ENCODE measurements around the gene SPRY4. TPM values are rescaled to one million over a fixed set of nuclear protein-coding genes. Genes with fewer than 3 reads are reported as not detected.
"Not testable (repeated sequence)": the region's sequence is repeated elsewhere in the genome, so short reads cannot be mapped to it uniquely, and the experiment has no call there.

SPRY4 gene
- total RNA-seq, 4 donors from 2014 or later = 15.4 to 29.0 (median 24.5) TPM

DNA sequence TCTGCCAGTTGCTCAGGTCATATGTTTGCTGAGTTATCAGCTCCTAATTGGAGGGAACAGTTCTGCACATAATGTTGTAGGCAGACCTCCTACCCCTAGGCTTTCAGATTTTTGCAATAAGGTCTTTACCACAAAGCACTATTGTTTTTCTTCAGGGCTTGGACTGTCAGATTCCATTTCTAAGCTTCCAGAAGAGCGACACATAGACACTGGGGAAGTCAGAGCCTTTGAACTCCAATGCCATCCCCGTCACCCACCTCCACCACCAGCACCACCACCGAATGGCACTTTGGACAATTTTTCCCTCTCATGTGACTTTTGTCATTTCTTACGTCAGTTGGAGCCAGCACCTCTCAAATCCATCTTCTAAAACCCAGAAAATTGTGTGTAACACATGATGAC lies 28.3 kb upstream of the SPRY4 start:
- H3K36me3 ChIP-seq = no peaks in the 10 kb centered on the region
- H3K4me1 ChIP-seq = peaks cover 9 to 18% (median 13%) of the 10 kb centered on the region in 4 donors
- 77% methylated on average over 4 of the region's 4 CpGs for WGBS
- TF ChIP-seq POLR2AphosphoS5 (IDR thresholded peaks at IDR 0.05) (no peak), EP300 (IDR thresholded peaks at IDR 0.05) (no peak), POLR2A (IDR thresholded peaks at IDR 0.05; ENCODE audit: low read depth) (no peak)
- TF ChIP-seq, protein P1, sequence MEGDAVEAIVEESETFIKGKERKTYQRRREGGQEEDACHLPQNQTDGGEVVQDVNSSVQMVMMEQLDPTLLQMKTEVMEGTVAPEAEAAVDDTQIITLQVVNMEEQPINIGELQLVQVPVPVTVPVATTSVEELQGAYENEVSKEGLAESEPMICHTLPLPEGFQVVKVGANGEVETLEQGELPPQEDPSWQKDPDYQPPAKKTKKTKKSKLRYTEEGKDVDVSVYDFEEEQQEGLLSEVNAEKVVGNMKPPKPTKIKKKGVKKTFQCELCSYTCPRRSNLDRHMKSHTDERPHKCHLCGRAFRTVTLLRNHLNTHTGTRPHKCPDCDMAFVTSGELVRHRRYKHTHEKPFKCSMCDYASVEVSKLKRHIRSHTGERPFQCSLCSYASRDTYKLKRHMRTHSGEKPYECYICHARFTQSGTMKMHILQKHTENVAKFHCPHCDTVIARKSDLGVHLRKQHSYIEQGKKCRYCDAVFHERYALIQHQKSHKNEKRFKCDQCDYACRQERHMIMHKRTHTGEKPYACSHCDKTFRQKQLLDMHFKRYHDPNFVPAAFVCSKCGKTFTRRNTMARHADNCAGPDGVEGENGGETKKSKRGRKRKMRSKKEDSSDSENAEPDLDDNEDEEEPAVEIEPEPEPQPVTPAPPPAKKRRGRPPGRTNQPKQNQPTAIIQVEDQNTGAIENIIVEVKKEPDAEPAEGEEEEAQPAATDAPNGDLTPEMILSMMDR (IDR thresholded peaks at IDR 0.05) = no peak
- no peak overlapping the region for H3K4me3 ChIP-seq
- no peak for DNase-seq (ENCODE audit: extremely low spot score)
- intact Hi-C loops (cut with DNase I) = loop anchor here (10.0 kb wide), 1 partner anchor 192 kb away; no protein-coding TSS in a partner anchor
- H3K27ac ChIP-seq (replicated peaks in 1 of 4) = no peak overlapping the region
- H3K9me3 ChIP-seq = no peaks in the 10 kb centered on the region
- no peaks in the 10 kb centered on the region for H3K27me3 ChIP-seq

DNA sequence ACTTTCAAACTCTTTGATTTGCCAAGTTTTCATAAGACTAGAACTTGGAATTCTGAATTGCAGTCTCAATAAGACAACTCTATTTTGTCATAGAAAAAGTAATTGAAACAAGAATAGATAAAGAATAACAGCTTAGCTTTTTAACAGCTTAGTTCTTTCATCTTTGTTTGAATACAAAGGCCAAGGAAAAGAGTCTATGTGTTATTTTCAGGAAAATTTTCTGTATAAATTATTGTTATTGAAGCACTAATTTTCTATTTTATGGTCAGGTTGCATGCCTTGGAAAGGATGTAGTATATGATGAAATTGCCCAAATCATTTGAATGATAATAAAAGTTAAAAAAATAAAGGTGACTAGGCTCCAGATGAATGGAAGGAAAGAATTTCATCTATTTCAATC lies 25.2 kb upstream of the SPRY4 start:
- no peak for DNase-seq (ENCODE audit: extremely low spot score)
- no peak overlapping the region for H3K4me3 ChIP-seq
- no peaks in the 10 kb centered on the region for H3K36me3 ChIP-seq
- no peak overlapping the region for H3K27ac ChIP-seq (replicated peaks in 1 of 4)
- intact Hi-C loops (cut with DNase I) = loop anchor here (10.0 kb wide), 1 partner anchor 195 kb away; no protein-coding TSS in a partner anchor
- peaks cover 0 to 11% (median 6%) of the 10 kb centered on the region in 4 donors for H3K9me3 ChIP-seq
- peaks cover 0 to 9% (median 3%) of the 10 kb centered on the region in 4 donors for H3K4me1 ChIP-seq
- no peaks in the 10 kb centered on the region for H3K27me3 ChIP-seq
- TF ChIP-seq, protein P1 (IDR thresholded peaks at IDR 0.05) = no peak
- TF ChIP-seq POLR2A (IDR thresholded peaks at IDR 0.05; ENCODE audit: low read depth) (no peak), POLR2AphosphoS5 (IDR thresholded peaks at IDR 0.05) (no peak), EP300 (IDR thresholded peaks at IDR 0.05) (no peak)

DNA sequence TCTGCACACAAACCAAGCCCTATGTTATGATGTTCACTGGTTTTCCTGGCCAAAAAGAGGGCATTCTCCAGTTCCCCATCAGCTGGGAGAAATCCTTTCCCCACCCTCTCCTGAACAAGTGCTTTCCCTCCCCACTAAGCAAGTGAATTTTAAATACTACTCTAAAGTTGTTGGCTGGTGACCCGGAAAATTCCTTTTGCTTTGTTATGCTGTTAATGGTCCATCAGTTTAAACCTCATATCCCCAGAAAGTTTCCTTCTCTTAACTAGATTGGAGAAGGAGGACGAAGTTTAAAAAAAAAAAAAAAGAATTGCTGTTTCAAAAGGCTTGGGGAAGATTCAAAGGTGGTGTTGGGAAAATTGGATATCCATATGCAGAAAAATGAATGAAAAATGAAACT lies 21.9 kb upstream of the SPRY4 start:
- no peaks in the 10 kb centered on the region for H3K36me3 ChIP-seq
- TF ChIP-seq, protein P1 (IDR thresholded peaks at IDR 0.05) = no peak
- TF ChIP-seq POLR2A (IDR thresholded peaks at IDR 0.05; ENCODE audit: low read depth) (no peak), EP300 (IDR thresholded peaks at IDR 0.05) (no peak), POLR2AphosphoS5 (IDR thresholded peaks at IDR 0.05) (no peak)
- H3K4me3 ChIP-seq = no peak overlapping the region
- H3K27me3 ChIP-seq = no peaks in the 10 kb centered on the region
- WGBS = 34% methylated on average over 2 of the region's 2 CpGs
- H3K4me1 ChIP-seq = peaks cover 0 to 9% (median 3%) of the 10 kb centered on the region in 4 donors
- H3K27ac ChIP-seq (replicated peaks in 1 of 4) = peak overlapping the region in 3 of 4 donors; percentile 10 to 34 (median 18)
- DNase-seq (ENCODE audit: extremely low spot score) = no peak
- H3K9me3 ChIP-seq = peaks cover 0 to 28% (median 20%) of the 10 kb centered on the region in 4 donors
- intact Hi-C loops (cut with DNase I) = no loop called here

DNA sequence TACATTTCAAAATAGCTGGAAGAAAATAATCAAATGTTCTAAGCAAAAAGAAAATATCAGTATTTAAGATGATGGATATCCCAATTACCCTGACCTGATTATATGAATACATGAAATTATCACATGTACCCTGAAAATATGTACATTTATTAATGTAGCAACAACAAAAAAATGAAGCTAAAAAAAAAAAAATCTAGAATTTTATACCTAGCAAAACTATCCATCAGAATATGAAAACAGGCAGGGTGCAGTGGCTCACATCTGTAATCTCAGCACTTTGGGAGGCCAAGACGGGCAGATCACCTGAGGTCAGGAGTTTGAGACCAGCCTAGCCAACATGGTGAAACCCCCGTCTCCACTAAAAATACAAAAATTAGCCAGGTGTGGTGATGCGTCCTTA lies 20.1 kb upstream of the SPRY4 start:
- H3K9me3 ChIP-seq = peaks cover 0 to 28% (median 20%) of the 10 kb centered on the region in 4 donors
- H3K27me3 ChIP-seq; DNase-seq (ENCODE audit: extremely low spot score); intact Hi-C loops (cut with DNase I); H3K27ac ChIP-seq (replicated peaks in 1 of 4); H3K36me3 ChIP-seq; H3K4me3 ChIP-seq; H3K4me1 ChIP-seq: not testable (repeated sequence)
- 97% methylated on average over 3 of the region's 3 CpGs for WGBS

DNA sequence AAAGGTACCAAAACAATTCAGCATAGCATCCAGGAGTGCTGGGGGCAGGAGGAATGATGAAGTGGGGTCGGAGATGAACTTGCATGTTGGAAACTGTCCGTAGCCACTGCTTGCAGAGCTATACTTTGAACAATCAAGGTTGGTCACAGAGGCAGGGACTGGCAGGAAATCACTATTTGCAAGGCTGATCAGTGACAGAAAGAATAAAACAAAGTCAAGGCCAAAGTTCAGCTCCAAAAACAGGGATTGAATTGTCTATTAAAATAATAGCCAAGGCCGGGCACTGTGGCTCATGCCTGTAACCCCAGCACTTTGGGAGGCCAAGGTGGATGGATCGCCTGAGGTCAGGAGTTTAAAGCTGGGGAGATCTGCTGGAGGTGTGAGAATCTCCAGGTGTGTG lies 18.7 kb upstream of the SPRY4 start:
- H3K9me3 ChIP-seq = peaks cover 0 to 28% (median 20%) of the 10 kb centered on the region in 4 donors
- WGBS = 94% methylated on average over 4 of the region's 4 CpGs
- no peak for DNase-seq (ENCODE audit: extremely low spot score)
- TF ChIP-seq POLR2AphosphoS5 (IDR thresholded peaks at IDR 0.05) = no peak
- no peak for TF ChIP-seq POLR2A (IDR thresholded peaks at IDR 0.05; ENCODE audit: low read depth)
- TF ChIP-seq, protein P1 (IDR thresholded peaks at IDR 0.05) = no peak
- no peak for TF ChIP-seq EP300 (IDR thresholded peaks at IDR 0.05)
- H3K27ac ChIP-seq (replicated peaks in 1 of 4) = no peak overlapping the region
- intact Hi-C loops (cut with DNase I) = no loop called here
- H3K36me3 ChIP-seq = no peaks in the 10 kb centered on the region
- H3K4me3 ChIP-seq = no peak overlapping the region
- H3K27me3 ChIP-seq = no peaks in the 10 kb centered on the region
- peaks cover 0 to 9% (median 3%) of the 10 kb centered on the region in 4 donors for H3K4me1 ChIP-seq

Data from esophagus muscularis mucosa (tissue), 4 donors.